Panc1 (cell line): ENCODE data around the gene KCNMA1. TPM values are rescaled to one million over a fixed set of nuclear protein-coding genes. Genes with fewer than 3 reads are reported as not detected.

Experiments used
- ATAC-seq: fragments of 200-7000 bp; cut with Tn5 transposase; 2 replicates; pipeline ENCODE4 v1.9.1; 2020; ENCODE audit warnings: mild to moderate bottlenecking, moderate library complexity
- BruUV-seq: library from RNA; stranded (reverse); fragments of 400-500 nt; replicated peaks from 2 replicates; lab custom pipeline; 2021; lab: Mats Ljungman, UMichigan
- CTCF ChIA-PET: fragments of 300-600 bp; sonication (Branson Sonifier 250); formaldehyde crosslinking; loops from one replicate; lab custom pipeline; 2022; ENCODE audit warnings: antibody characterized with exemption; lab: Charles Lee
- POLR2A ChIA-PET: fragments of 300-600 bp; sonication (Branson Sonifier 250); formaldehyde crosslinking; loops from one replicate; lab custom pipeline; 2022; ENCODE audit warnings: antibody characterized with exemption; lab: Charles Lee
- DNase-seq: peaks from one replicate; pipeline ENCODE4 v3.0.0-alpha.2; 2010; ENCODE audit warnings: low read depth, low spot score
- H3K27ac ChIP-seq: 2 replicates; pipeline ENCODE4 v1.5.1; 2011; ENCODE audit warnings: mild to moderate bottlenecking, low read length, inconsistent platforms
- H3K27me3 ChIP-seq: fragments of 200-500 bp; sonication (Bioruptor generic); 2 replicates; pipeline ENCODE4 v1.6.0; 2014; ENCODE audit warnings: low read length, inconsistent platforms; ENCODE audit not compliant: control insufficient read depth, insufficient read depth
- H3K36me3 ChIP-seq: fragments of 200-500 bp; sonication (Bioruptor generic); 2 replicates; pipeline ENCODE4 v1.5.1; 2014; ENCODE audit warnings: inconsistent platforms, mild to moderate bottlenecking, low read length, moderate library complexity; ENCODE audit not compliant: control insufficient read depth, insufficient read depth
- H3K4me1 ChIP-seq: 2 replicates; pipeline ENCODE4 v1.5.1; 2011; ENCODE audit warnings: inconsistent platforms, mild to moderate bottlenecking, low read length, moderate library complexity; ENCODE audit not compliant: control insufficient read depth, insufficient read depth
- H3K4me3 ChIP-seq, 2 experiments: 2 replicates each; pipeline ENCODE4 v1.5.1; 2011 to 2012; ENCODE audit warnings: low read depth in 2 of 2, low read length in 2 of 2, mild to moderate bottlenecking in 2 of 2, inconsistent platforms in 1 of 2, moderate library complexity in 1 of 2
- H3K9me3 ChIP-seq: fragments of 200-500 bp; sonication (Bioruptor generic); 2 replicates; pipeline ENCODE4 v1.5.1; 2014; ENCODE audit warnings: low read depth, mild to moderate bottlenecking, inconsistent platforms, low read length, moderate library complexity; ENCODE audit not compliant: control insufficient read depth, insufficient read depth
- CTCF ChIP-seq: fragments of 450-650 bp; IDR thresholded peaks from 2 replicates; pipeline ENCODE4 v1.5.1; 2017; ENCODE audit warnings: mild to moderate bottlenecking
- POLR2AphosphoS5 ChIP-seq: IDR thresholded peaks from 2 replicates; pipeline ENCODE4 v1.6.1; 2012; ENCODE audit warnings: mild to moderate bottlenecking, low read depth, low read length, moderate library complexity
- REST ChIP-seq, 2 experiments: IDR thresholded peaks; 2 replicates each; pipeline ENCODE4 v1.6.1; 2011 to 2012; ENCODE audit warnings: low read depth in 2 of 2, control low read depth in 1 of 2, low read length in 1 of 2, mild to moderate bottlenecking in 1 of 2, moderate library complexity in 1 of 2; ENCODE audit not compliant: insufficient read depth in 1 of 2
- SIN3A ChIP-seq: IDR thresholded peaks from 2 replicates; pipeline ENCODE4 v1.6.1; 2012; ENCODE audit warnings: low read depth, mild to moderate bottlenecking, low read length, moderate library complexity, borderline replicate concordance; ENCODE audit not compliant: insufficient read depth
- TCF7L2 ChIP-seq: IDR thresholded peaks from 2 replicates; pipeline ENCODE4 v1.6.1; 2011; ENCODE audit warnings: mild to moderate bottlenecking, low read depth, low read length, inconsistent platforms
- in situ Hi-C: cut with HindIII; loops from 2 replicates; pipeline ENCODE4 v1.10.0; 2016; ENCODE audit warnings: low sequenced_read_pairs, low pct_unique_long_range_greater_than_20kb
- intact Hi-C: fragments of 100-400 bp; cut with micrococcal nuclease; formaldehyde crosslinking; loops from one replicate; pipeline ENCODE4 v1.10.0; 2022; ENCODE audit not compliant: unreplicated experiment
- total RNA-seq: library from RNA; stranded (reverse); gene quantifications from one replicate; pipeline ENCODE4 v1.2.1, GENCODE V29; 2021; ENCODE audit not compliant: unreplicated experiment

KCNMA1 gene
- total RNA-seq, 1 experiment from 2014 or later: 91.9 TPM

DNA sequence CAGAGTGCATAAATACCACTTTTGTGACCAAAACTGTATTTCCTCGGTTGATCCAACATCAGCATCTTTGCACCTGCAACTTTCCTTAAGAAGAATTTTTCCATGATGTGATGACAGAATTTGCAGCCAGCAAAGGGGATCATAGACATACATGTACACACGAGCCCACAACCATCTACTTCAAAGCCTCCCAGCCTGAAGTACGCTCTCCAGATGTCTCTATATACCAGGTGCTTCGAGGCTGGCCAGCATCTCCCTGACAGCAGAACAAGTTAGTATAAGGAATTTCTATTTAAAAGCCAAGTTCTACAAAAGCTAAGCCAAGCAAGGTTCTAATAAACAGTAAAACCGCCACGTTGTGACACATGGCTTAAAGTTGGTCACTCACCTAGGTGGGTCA, 328.5 kb downstream of the KCNMA1 start:
- ATAC-seq (no peak), DNase-seq (no peak)
- BruUV-seq: no TSS peak
- Histone ChIP-seq H3K36me3 (no peaks in the 10 kb centered on the region), H3K4me1 (peaks cover 28% of the 10 kb centered on the region), H3K27ac (no peak overlapping the region), H3K4me3 (no peak overlapping the region), H3K9me3 (no peaks in the 10 kb centered on the region), H3K27me3 (no peaks in the 10 kb centered on the region)
- CTCF ChIA-PET: no interaction called here
- no peak for TF ChIP-seq REST (IDR thresholded peaks at IDR 0.05; ENCODE audit: insufficient read depth in 1 of 2, low read depth in 2 of 2, low read length in 1 of 2)
- TF ChIP-seq POLR2AphosphoS5: no peak
- TF ChIP-seq TCF7L2: no peak
- TF ChIP-seq SIN3A: no peak
- no peak for TF ChIP-seq CTCF
- POLR2A ChIA-PET: no interaction called here
- intact Hi-C loops: no loop called here
- in situ Hi-C loops: no loop called here

- ATAC-seq (no peak), DNase-seq (no peak)
- Histone ChIP-seq H3K4me1 (peaks cover 28% of the 10 kb centered on the region), H3K27me3 (no peaks in the 10 kb centered on the region), H3K4me3 (no peak overlapping the region), H3K9me3 (peaks cover under 1% of the 10 kb centered on the region; the same call in 1 of the 2 replicates), H3K36me3 (no peaks in the 10 kb centered on the region), H3K27ac (no peak overlapping the region)
- TF ChIP-seq REST (IDR thresholded peaks at IDR 0.05; ENCODE audit: insufficient read depth in 1 of 2, low read depth in 2 of 2, low read length in 1 of 2) (no peak), TCF7L2 (no peak), POLR2AphosphoS5 (no peak), CTCF (no peak), SIN3A (no peak)
- BruUV-seq: no TSS peak
- POLR2A ChIA-PET: no interaction called here
- CTCF ChIA-PET: no interaction called here
- intact Hi-C loops (no loop called here), in situ Hi-C loops (no loop called here)
These were observed 329.4 kb downstream of the KCNMA1 start for GRCh38 chr10:77308084-77308732.
